T-helper 22 cell (primary cell): ENCODE results near the gene HDAC6.
"Not testable (repeated sequence)": the region's sequence is repeated elsewhere in the genome, so short reads cannot be mapped to it uniquely, and the experiment has no call there.

Experiments
- DNase-seq: peaks from one replicate; pipeline ENCODE4 v3.0.0-alpha.2; 2020; ENCODE audit warnings: low read depth

Gene HDAC6

DNA sequence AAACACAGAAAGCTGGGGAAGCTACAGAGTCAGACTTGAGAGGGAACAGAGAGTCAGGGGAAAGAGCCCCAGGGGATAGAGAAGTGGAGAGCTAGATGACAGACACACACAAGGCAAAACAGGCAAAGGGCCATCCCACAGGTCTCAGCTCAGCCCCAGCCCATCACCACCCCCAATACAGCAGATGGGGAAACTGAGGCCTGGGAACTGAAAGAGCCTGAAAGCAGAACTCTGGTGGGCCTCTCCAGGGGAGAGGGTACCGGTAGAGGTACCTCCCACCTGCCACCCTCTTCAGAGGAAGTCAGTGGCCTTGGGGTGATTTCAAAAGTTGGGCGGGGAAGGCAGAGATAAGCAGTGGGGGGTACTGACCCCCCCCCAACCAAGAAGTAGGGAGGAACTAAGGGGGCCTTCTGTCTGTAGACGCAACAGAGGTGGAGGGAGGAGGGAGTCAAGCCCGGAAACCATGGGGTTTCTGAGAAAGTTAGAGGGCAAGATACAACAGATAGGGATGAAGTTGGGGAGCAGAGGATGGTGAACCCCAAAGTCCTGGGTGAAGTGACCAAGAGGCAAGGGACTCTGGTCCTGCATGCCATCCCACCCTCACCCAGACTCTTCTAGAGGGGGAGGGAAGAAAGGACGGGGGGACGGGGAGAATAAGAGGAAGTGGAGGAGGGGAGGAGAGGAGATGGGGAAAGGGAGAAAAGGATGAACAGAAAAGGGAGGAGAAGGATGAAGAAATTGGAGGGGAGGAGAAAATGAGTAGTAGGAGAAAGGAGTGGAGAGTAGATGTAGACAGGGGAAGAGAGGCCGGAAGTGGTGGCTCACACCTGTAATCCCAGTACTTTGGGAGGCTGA lies 12.3 kb upstream of the HDAC6 start:
- no peak for DNase-seq

DNA sequence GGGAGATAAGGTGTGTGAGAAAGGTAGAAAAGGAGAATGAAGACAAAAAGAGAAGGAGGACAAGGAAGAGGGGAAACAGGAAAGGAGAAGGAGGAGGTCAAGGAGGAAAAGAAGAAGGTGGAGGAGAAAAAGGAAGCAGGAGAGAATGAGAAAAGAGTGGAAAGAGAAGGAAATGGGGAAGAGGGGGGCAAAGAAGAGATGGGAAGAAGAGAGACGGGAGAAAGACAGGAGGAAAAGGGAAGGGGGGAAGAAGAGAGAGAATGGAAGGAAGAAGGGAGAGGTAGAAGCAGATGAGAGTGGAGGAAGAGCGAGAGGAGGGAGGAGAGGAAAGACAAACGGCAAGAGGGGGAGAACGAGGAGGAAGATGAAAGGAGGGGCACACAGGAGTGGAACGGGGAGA lies 11.4 kb upstream of the HDAC6 start:
- DNase-seq, result no peak

DNA sequence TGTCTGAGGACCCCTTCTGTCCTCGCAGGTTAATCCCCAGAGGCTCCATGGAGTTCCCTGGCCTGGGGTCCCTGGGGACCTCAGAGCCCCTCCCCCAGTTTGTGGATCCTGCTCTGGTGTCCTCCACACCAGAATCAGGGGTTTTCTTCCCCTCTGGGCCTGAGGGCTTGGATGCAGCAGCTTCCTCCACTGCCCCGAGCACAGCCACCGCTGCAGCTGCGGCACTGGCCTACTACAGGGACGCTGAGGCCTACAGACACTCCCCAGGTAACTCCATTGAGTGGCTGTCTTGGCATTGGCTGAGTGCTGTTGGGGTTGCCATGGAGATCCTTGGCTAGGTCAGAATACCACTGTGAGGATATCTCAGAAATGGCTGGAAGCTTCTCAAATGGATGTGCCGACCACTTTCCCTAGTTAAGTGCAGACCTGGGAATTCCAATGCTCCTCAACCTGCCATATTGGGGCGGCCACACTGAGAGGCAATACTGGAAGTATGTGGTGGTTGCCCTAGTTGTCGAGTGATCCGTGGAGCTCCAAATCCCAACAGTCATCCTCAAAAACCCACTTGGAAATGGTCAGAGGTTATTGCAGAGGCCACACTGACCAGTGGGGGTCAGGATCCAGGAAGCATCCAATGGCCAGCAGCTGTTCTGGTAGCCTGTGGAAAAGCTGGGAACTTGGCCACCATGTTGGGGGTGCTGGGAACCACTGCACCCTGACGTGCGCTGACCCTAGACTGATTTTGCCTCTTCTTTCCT lies 10.6 kb upstream of the HDAC6 start:
- DNase-seq, result no peak

DNA sequence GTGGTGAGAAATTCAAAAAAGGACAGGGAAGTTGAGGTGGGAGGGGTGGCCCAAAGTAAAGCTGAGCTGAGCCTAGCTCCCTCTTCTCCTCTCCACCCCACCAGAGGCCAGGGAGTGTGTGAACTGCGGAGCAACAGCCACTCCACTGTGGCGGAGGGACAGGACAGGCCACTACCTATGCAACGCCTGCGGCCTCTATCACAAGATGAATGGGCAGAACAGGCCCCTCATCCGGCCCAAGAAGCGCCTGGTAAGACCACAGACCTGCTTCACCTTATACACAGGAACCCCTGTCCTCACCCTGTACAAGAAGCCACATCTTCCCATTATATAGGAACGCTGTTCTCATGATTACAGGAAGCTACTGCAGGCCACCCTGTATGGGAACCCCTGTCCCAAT lies 9.6 kb upstream of the HDAC6 start:
- no peak for DNase-seq

DNA sequence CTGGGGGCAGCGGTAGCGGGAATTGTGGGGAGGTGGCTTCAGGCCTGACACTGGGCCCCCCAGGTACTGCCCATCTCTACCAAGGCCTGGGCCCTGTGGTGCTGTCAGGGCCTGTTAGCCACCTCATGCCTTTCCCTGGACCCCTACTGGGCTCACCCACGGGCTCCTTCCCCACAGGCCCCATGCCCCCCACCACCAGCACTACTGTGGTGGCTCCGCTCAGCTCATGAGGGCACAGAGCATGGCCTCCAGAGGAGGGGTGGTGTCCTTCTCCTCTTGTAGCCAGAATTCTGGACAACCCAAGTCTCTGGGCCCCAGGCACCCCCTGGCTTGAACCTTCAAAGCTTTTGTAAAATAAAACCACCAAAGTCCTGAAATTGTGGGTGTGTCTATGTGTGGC lies 7.9 kb upstream of the HDAC6 start:
- no peak for DNase-seq

DNA sequence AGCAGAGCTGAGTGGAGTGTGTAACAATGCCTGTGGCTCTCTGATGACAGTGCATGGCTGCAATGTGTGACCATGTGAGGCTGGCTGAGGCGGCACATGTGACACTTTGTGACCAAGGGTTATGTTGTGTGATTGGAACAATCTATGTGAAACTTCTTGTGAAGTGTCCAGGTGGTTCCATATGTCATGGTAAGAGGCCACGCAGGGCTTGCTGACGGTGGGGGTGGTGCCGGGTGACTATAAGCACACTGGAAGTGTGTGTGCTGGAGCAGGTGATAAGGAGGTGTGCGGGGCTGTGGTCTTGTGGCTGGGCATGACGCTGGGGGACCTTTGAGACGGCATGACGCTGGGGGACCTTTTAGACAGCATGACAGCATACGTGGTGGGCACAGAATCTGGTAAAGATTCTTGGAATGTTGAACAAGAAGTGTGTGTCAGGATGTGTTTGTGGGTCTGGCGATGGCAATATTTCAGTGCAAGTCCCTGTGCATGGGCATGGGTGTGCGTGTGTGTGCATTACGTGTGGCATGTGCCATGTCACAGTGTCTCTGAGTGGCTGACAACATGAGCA lies 7.4 kb upstream of the HDAC6 start:
- no peak for DNase-seq

DNA sequence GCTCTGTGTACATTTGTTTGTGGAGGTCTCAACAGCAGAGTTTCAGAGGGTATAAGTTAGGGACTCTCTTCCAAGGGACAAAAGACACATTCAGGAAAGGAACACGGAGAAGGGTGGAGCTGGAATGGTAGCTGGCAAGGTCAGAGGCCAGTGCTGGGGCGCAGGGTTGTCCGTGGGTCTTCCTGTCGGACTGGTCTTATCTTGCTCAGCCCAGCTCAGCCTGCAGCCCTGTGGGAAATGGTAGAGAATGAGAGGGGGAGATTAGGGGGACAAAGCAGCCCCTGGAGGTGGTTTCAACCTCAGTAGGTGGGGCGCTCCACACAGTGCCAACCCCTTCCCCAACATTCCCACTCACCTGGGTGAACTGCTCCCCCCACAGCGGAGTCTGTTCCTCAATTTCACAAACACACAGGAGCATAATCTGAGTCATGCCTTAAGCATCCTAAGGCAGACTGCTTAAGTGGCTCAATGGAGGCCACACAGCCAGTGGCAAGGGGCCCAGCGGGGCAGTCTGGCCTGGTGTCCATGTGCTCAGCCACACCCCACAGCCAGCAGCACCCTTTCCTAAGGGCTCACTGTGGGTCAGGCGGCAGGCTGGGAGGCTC lies 6.9 kb upstream of the HDAC6 start:
- DNase-seq, result no peak

DNA sequence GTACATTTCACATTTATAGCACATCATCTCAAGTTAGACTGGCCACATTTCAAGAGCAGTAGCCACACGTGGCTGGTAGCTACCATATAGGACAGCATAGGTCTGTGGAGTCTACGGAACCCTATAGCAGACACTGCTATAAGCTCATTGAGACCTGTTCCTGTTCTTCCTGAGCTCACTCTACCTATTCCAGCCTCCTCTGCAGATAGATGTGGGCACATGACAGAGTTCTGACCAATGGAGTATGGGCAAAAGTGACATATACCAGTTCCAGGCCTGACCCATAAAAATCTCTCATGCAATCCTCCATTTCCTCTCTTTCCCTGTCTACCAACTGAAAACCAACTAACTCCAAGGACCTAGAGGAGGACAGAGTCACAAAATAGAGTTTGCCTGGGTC lies 3.5 kb upstream of the HDAC6 start:
- DNase-seq, result no peak

DNA sequence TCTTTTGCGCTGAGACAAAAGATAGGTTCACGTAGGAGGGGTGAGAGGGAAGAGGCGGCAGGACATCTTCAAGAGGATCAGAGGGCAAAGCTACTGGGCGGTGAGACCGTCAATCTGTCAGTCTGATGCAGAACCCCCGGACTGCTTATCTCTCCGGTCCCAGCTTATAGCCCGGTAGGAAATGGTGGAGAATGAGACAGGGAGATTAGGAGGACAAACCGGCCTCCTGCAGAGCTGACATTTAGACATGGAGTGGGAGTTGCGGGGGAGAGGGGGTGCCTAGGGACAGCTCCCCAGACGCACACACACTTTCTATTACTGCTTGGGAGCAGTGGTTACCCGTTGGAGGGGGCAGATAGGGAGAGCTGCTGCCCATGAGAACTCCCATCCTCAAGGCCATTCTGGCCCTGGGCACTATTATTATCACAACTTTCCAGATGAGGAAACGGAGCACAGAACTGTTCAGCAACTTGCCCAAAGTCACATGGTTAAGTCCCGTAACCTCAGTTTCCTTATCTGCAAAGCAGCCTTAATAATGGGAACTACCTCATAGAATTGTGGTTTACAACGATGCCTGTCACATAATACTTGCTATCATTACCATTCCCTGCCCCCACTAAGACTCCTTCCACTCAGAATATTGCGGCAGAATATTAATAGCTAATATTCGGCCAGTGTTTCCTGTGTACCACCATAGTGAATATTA lies 1.1 kb upstream of the HDAC6 start:
- DNase-seq, result no peak

DNA sequence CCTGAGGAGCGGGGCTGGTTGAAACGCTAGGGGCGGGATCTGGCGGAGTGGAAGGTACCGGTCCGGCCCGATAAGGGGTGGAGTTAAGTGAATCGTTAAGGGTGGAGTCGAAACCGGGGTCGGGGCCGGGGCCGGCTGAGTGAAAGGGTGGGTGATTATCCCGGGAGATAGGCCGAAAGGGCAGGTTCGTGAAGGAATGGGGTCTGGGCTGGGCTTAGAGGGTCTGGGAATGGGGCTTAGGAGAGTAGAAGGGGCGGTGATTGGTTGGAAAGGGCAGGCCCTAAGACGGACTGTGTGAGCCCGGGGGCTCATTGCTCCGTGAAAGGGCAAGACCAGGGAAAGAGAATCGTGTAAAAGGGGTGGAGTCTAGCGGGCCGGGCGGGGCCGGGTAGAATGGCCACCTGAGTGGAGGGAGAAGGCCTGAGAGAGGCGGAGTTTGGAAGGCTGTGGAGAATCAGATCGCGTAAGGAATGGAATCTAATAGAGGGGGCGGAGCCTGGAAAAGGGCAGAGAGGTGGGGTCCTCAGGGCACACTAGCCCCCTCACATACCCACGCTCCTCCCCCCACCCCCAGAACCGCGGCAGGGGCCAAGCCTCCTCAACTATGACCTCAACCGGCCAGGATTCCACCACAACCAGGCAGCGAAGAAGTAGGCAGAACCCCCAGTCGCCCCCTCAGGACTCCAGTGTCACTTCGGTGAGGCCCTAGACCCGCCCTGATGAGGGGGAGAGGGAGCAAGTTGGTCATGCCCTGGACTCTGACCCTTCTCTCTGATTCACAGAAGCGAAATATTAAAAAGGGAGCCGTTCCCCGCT lies 430 bp downstream of the HDAC6 start:
- peak; percentile 40 for DNase-seq

DNA sequence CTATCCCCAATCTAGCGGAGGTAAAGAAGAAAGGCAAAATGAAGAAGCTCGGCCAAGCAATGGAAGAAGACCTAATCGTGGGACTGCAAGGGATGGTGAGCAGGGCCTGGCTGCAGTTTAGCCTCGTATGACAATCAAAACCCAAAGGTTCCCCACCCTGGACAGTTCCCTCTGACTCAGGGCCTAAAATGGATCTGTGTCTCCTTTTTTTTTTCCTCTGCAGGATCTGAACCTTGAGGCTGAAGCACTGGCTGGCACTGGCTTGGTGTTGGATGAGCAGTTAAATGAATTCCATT lies 986 bp downstream of the HDAC6 start:
- DNase-seq, result no peak

DNA sequence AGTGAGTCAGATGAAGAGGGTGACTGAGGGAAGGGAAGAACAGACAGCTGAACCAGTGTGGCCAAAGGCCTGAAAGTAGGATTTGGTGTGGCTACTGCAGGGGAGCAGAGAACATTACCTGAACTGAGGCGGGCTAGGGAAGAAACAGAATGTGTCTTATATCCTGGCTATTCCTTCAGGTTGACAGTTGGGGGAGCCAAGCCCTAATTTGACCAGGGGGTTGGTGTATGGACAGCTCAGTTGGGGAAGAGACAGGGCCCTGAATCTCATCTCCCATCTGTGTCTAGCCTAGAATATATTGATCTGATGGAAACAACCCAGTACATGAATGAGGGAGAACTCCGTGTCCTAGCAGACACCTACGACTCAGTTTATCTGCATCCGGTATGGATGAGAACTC lies 4.2 kb downstream of the HDAC6 start:
- no peak for DNase-seq

DNA sequence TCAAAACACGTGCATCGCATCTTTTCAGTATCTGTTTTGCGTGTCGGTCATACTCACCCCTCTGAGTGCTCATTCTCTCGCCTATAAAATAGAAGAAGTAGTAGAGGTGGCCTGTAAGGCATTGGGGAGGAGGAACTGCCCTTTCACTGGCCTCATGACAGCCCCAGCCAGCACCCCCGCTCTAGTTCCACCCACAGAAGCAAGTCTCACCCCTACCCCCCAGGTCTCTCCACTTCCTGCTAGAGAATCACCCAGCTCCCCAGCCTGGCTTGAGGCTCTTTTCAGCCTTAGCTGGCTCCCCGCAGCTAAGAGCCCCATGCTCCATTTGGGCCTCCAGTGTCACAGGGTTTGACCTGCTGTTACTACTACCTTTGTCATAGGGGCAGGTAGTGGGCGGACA lies 11.8 kb downstream of the HDAC6 start:
- no peak for DNase-seq

DNA sequence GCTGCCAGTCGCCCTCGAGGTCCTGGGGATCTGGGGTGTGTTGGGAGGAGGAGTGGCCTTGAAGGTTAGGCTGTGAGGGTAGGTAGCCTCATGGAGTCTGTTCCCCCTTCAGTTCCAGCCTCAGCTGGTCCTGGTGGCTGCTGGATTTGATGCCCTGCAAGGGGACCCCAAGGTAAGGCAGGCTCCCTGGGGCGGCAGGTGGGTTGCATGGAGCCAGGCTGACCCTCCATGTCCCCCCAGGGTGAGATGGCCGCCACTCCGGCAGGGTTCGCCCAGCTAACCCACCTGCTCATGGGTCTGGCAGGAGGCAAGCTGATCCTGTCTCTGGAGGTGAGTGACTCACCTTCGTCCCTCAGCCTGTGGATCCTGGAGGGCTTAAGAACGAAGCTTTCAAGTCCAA lies 12.9 kb downstream of the HDAC6 start:
- DNase-seq, result no peak

DNA sequence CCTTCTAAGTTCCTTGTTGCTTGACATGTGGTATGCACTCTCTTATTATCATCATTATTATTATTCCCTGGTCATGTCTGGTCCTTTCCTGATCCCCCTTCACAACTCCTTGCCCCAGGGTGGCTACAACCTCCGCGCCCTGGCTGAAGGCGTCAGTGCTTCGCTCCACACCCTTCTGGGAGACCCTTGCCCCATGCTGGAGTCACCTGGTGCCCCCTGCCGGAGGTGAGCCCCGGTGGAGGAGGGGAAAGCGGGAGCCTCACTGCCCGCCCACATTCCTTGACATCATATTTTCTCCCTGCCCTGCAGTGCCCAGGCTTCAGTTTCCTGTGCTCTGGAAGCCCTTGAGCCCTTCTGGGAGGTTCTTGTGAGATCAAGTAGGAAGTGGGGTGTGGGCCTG lies 13.4 kb downstream of the HDAC6 start:
- DNase-seq, result no peak

DNA sequence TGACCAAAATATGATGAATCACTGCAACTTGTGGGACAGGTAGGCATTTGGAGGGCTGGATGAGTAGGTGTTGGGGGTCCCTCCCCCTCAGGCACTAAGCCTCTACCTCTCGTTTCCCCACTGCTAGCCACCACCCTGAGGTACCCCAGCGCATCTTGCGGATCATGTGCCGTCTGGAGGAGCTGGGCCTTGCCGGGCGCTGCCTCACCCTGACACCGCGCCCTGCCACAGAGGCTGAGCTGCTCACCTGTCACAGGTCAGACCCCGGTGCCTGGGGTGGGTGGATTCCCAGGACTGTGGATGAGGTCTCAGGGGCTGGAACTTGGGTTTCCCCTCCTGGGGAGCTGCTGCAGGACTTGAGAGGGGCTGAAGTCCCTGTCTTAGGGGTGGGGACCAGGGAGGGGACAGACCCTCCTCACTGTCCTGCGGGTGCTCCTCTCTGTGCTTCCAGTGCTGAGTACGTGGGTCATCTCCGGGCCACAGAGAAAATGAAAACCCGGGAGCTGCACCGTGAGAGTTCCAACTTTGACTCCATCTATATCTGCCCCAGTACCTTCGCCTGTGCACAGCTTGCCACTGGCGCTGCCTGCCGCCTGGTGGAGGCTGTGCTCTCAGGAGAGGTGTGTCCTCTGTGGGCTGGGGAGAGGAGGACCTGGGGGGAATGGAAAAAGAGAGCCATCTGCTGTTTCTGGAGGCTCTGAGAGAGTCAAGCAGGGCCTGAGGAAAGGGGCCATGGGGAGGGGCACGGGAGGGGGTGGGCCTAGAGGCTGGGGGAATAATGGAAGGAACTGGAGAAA lies 14.3 kb downstream of the HDAC6 start:
- DNase-seq, result no peak

DNA sequence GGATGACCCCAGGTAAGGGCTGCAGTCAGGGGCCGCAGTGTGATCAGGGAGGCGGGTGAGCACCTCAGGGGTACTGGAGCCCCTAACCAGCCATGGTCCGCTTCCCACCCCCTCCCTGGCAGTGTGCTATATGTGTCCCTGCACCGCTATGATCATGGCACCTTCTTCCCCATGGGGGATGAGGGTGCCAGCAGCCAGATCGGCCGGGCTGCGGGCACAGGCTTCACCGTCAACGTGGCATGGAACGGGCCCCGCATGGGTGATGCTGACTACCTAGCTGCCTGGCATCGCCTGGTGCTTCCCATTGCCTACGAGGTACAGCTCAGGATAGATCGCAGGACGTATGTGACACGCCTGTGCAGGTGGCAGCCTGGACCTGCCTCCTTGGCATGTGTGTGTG lies 16.2 kb downstream of the HDAC6 start:
- DNase-seq, result no peak

DNA sequence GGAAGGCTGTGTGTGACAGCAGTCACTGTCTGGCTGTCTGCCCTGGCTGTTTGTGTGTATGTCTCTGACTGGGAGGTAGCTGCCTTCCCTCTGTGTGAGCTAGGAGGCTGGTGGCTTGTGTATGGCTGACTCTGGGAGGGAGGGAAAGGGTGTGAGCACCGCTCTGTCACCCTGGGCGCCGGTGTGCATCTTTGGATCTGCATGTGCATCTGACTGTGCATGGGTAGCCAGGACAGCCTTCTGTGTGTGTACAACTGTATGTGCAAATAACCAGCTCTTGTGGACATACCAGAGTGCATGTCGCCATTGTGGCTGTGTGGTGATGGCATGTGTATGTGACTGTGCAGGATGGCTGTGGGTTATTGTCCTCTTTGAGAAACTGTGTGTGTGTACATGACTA lies 17.0 kb downstream of the HDAC6 start:
- no peak for DNase-seq

DNA sequence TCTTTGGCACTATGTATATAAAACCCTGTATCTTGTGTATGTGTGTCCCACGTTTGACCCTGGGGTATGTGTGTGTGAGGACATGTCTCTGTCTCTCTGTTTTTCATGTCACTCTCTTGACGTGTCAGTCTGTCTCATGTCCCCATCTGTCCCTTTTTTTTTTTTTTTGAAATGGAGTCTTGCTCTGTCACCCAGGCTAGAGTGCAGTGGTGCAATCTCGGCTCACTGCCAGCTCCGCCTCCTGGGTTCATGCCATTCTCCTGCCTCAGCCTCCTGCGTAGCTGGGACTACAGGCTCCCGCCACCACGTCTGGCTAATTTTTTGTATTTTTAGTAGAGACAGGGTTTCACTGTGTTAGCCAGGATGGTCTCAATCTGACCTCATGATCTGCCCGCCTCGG lies 17.5 kb downstream of the HDAC6 start:
- not testable (repeated sequence) for DNase-seq

DNA sequence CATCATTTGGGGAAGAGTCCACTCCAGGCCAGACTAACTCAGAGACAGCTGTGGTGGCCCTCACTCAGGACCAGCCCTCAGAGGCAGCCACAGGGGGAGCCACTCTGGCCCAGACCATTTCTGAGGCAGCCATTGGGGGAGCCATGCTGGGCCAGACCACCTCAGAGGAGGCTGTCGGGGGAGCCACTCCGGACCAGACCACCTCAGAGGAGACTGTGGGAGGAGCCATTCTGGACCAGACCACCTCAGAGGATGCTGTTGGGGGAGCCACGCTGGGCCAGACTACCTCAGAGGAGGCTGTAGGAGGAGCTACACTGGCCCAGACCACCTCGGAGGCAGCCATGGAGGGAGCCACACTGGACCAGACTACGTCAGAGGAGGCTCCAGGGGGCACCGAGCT lies 21.2 kb downstream of the HDAC6 start:
- DNase-seq, result no peak

DNA sequence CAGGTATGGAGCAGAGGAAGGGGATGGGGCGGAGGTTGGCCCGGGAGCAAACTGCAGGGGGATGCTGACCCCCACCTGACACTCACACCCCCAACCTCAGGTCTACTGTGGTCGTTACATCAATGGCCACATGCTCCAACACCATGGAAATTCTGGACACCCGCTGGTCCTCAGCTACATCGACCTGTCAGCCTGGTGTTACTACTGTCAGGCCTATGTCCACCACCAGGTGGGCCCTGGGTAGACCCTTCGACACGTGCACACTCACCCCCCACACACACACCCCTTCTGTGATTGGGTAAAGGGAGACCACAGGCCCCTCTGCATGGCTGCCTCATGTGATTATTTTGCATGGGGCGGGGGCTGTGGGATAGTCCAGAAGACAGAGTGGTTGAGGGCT lies 22.2 kb downstream of the HDAC6 start:
- no peak for DNase-seq
